Measurements from ENCODE around the gene RBM24. TPM values are rescaled to one million over a fixed set of nuclear protein-coding genes. Genes with fewer than 3 reads are reported as not detected.

RBM24 gene
- total and polyA plus RNA-seq, 2 donors (not counting 3 experiments of a cell fraction or from before 2014, with no cell fraction given), result 6.6 to 6.7 TPM

DNA sequence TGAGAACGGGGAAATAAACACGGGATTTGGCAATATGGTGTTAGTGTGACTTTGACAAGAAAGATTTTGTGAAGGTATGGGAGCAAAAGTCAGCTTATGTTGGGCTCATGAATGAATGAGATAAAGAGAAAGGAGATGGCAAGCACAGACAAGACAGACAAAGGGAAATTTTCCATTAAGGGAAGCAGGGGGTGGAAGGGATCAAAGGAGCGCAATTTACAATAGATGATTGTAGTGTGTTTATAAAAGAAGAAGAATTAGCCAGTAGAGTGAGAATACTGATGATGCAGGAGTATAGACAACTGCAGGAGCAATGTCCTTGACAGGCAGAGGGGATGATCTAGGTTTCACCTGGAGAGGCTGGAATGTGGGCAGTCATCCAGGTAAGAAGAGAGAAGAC, 34.1 kb downstream of the RBM24 start:
- Histone ChIP-seq H3K9ac (replicated peaks; ENCODE audit: extremely low read depth, insufficient read depth, low read length) (no peak overlapping the region), H4K20me1 (replicated peaks; ENCODE audit: control insufficient read depth, extremely low read depth, insufficient read depth, low read length) (no peaks in the 10 kb centered on the region), H2AFZ (ENCODE audit: low read depth, low read length) (no peak overlapping the region), H3K79me2 (ENCODE audit: control insufficient read depth, insufficient read depth, low read length) (no peaks in the 10 kb centered on the region), H3K4me2 (ENCODE audit: insufficient read depth, low read length) (no peak overlapping the region), H3K27ac (ENCODE audit: insufficient read depth, low read depth, low read length) (no peak overlapping the region), H3K4me3 (replicated peaks in 1 of 3; ENCODE audit: insufficient read depth in 1 of 3, low read depth in 1 of 3, low read length in 3 of 3) (no peak overlapping the region), H3K27me3 (ENCODE audit: control insufficient read depth in 2 of 2, insufficient read depth in 2 of 2, low read length in 2 of 2) (no peaks in the 10 kb centered on the region), H3K9me3 (replicated peaks; ENCODE audit: control insufficient read depth, insufficient read depth, low read length) (no peaks in the 10 kb centered on the region), H3K36me3 (ENCODE audit: control insufficient read depth in 2 of 2, extremely low read depth in 1 of 2, insufficient read depth in 2 of 2, low read length in 2 of 2) (no peaks in the 10 kb centered on the region), H3K4me1 (ENCODE audit: control insufficient read depth, extremely low read depth, insufficient read depth, low read length) (no peaks in the 10 kb centered on the region), H3K9me1 (replicated peaks; ENCODE audit: control insufficient read depth, extremely low read depth, insufficient read depth, low read length) (no peaks in the 10 kb centered on the region)
- BruUV-seq (replicated peaks), result no TSS peak
- dilution Hi-C loops (cut with MboI; ENCODE audit: extremely low pct_ligation_motif_present, low sequenced_read_pairs) (no loop called here), intact Hi-C loops (cut with micrococcal nuclease) (no loop called here)
- FAIRE-seq, result no peak
- CTCF ChIA-PET, result no interaction called here
- POLR2A ChIA-PET, result no interaction called here
- no peak for TF ChIP-seq CTCF (IDR thresholded peaks at IDR 0.05; ENCODE audit: extremely low read depth in 1 of 2, insufficient read depth in 1 of 2, low read depth in 1 of 2, low read length in 2 of 2)
- no peak for TF ChIP-seq EZH2 (IDR thresholded peaks at IDR 0.05; ENCODE audit: borderline replicate concordance, low read depth, low read length, severe bottlenecking)
- no peak for TF ChIP-seq MYC (IDR thresholded peaks at IDR 0.05; ENCODE audit: low read depth, low read length)
- no peak for TF ChIP-seq POLR2A (IDR thresholded peaks at IDR 0.05; ENCODE audit: low read depth, low read length)
- no peak for TF ChIP-seq GATA2 (IDR thresholded peaks at IDR 0.05; ENCODE audit: insufficient read depth, insufficient read length, low read depth, low read length)
- no peak for TF ChIP-seq MAX (IDR thresholded peaks at IDR 0.05; ENCODE audit: insufficient read depth, insufficient read length)
- no peak for TF ChIP-seq JUN (IDR thresholded peaks at IDR 0.05; ENCODE audit: borderline replicate concordance, insufficient read depth, insufficient read length, low read depth)
- TF ChIP-seq FOS (IDR thresholded peaks at IDR 0.05; ENCODE audit: borderline replicate concordance, insufficient read depth, low read length), result no peak
- TF ChIP-seq POLR2AphosphoS5 (IDR thresholded peaks at IDR 0.05; ENCODE audit: insufficient read depth, low read depth, low read length), result no peak
- DNase-seq (ENCODE audit: low read depth, low spot score), result no peak

Data from endothelial cell of umbilical vein (primary cell).